SH-SY5Y (cell line): ENCODE measurements around the gene CSNK2B.

Experiments used
- GATA2 ChIP-seq: IDR thresholded peaks from 2 replicates; pipeline ENCODE4 v1.6.1; 2011; ENCODE audit warnings: mild to moderate bottlenecking, low read depth, low read length
- GATA3 ChIP-seq: IDR thresholded peaks from 2 replicates; pipeline ENCODE4 v1.6.1; 2011; ENCODE audit warnings: low read depth, mild to moderate bottlenecking, low read length, moderate library complexity

DNA sequence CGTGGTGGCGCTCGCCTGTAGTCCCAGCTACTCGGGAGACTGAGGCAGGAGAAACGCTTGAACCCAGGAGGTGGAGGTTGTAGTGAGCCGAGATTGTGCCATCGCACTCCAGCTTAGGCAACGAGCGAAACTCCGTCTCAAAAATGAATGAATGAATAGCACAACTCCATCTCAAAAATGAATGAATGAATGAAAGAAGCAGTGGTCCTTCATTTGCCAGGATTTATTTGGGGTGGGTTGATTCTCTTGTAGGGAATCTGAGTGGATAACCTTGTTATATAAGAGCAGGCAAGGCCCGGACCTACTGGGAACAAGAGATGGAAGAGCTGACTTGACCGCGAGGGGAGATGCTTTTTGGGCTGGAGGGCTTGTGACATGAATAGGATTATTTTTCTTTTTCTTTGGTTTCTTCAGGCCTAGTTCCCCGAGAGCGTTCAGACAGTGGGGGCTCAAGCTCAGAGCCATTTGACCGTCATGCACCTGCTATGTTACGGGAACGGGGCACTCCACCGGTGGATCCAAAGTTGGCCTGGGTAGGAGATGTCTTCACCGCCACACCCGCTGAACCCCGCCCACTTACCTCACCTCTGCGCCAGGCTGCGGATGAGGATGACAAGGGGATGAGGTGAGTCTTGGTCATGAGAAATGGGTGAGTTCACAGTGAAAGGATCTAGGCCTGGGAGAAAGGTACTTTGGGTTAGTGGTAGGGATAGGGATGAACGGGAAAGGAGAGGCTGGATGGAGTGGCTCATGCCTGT is 35.5 kb upstream of the CSNK2B start:
- TF ChIP-seq GATA2 (no peak), GATA3 (no peak)
